OCI-LY7 (cell line): Measurements from ENCODE around the gene SPINT1. TPM values are rescaled to one million over a fixed set of nuclear protein-coding genes. Genes with fewer than 3 reads are reported as not detected.

Source experiments
- BruUV-seq: library from RNA; stranded (reverse); fragments of 400-500 nt; replicated peaks from 2 replicates; lab custom pipeline; 2021; lab: Mats Ljungman, UMichigan
- CTCF ChIA-PET: fragments of 300-600 bp; sonication (Branson Sonifier 250); formaldehyde crosslinking; loops from one replicate; lab custom pipeline; 2022; ENCODE audit warnings: antibody characterized with exemption; ENCODE audit not compliant: unreplicated experiment; lab: Charles Lee
- POLR2A ChIA-PET: fragments of 300-600 bp; sonication (Branson Sonifier 250); formaldehyde crosslinking; loops from one replicate; lab custom pipeline; 2022; ENCODE audit warnings: antibody characterized with exemption; lab: Charles Lee
- DNase-seq: peaks from one replicate; pipeline ENCODE4 v3.0.0-alpha.2; 2015; ENCODE audit warnings: low spot score
- H2AFZ ChIP-seq: fragments of 200-600 bp; sonication (generic), shearing (Covaris generic); 2 replicates; pipeline ENCODE4 v1.6.1; 2014; ENCODE audit warnings: mild to moderate bottlenecking, antibody characterized with exemption, low read length, moderate library complexity
- H3K27ac ChIP-seq: fragments of 200-600 bp; sonication (generic); 2 replicates; pipeline ENCODE4 v1.5.1; 2014; ENCODE audit warnings: mixed run types, low read depth, mild to moderate bottlenecking, moderate library complexity, low read length, inconsistent platforms; ENCODE audit not compliant: poor library complexity, severe bottlenecking
- H3K36me3 ChIP-seq: fragments of 200-600 bp; sonication (generic); 2 replicates; pipeline ENCODE4 v1.6.1; 2014; ENCODE audit warnings: mild to moderate bottlenecking, antibody characterized with exemption, low read length, moderate library complexity, mixed read lengths; ENCODE audit not compliant: insufficient read depth
- H3K4me1 ChIP-seq: fragments of 200-600 bp; sonication (generic); 2 replicates; pipeline ENCODE4 v1.5.1; 2014; ENCODE audit warnings: mild to moderate bottlenecking, low read length; ENCODE audit not compliant: insufficient read depth, poor library complexity, severe bottlenecking
- H3K4me2 ChIP-seq: fragments of 200-600 bp; sonication (generic); 2 replicates; pipeline ENCODE4 v1.6.1; 2014; ENCODE audit warnings: mild to moderate bottlenecking, low read length
- H3K4me3 ChIP-seq: fragments of 200-600 bp; sonication (generic); 2 replicates; pipeline ENCODE4 v1.5.1; 2014; ENCODE audit warnings: mild to moderate bottlenecking, low read depth, low read length; ENCODE audit not compliant: poor library complexity, severe bottlenecking
- H3K79me2 ChIP-seq: fragments of 200-600 bp; sonication (generic); 2 replicates; pipeline ENCODE4 v1.6.1; 2016; ENCODE audit warnings: low read depth, mild to moderate bottlenecking, low read length, moderate library complexity, mixed read lengths; ENCODE audit not compliant: insufficient read depth
- H3K9me2 ChIP-seq: fragments of 200-600 bp; sonication (generic); 2 replicates; pipeline ENCODE4 v1.6.1; 2016; ENCODE audit warnings: mild to moderate bottlenecking, low read length, mixed read lengths; ENCODE audit not compliant: insufficient read depth
- H3K9me3 ChIP-seq: fragments of 200-600 bp; sonication (generic); 2 replicates; pipeline ENCODE4 v1.6.1; 2014; ENCODE audit warnings: mild to moderate bottlenecking, mixed run types, low read length, mixed read lengths
- H4K20me1 ChIP-seq: fragments of 200-600 bp; sonication (generic); 2 replicates; pipeline ENCODE4 v1.6.1; 2014; ENCODE audit warnings: mild to moderate bottlenecking, antibody characterized with exemption, low read length, moderate library complexity, mixed read lengths; ENCODE audit not compliant: insufficient read depth
- EZH2phosphoT487 ChIP-seq: fragments of 200-600 bp; sonication (generic); IDR thresholded peaks from 2 replicates; pipeline ENCODE4 v1.6.1; 2018; ENCODE audit warnings: low read depth, borderline replicate concordance, mild to moderate bottlenecking, mixed run types, antibody characterized with exemption, low read length, moderate library complexity, mixed read lengths
- intact Hi-C: fragments of 100-400 bp; cut with micrococcal nuclease; formaldehyde crosslinking; loops from one replicate; pipeline ENCODE4 v1.10.0; 2022; ENCODE audit not compliant: unreplicated experiment
- total RNA-seq, 2 experiments: library from RNA; depleted of rRNA in 1 of 2; stranded (reverse); fragments of >200 nt in 1 of 2; shearing (Covaris generic) in 1 of 2; gene quantifications; 2 replicates each; pipeline ENCODE4 v1.2.3, GENCODE V29; 2014 to 2022
- TF ChIP-seq, protein P1 (sequence below): fragments of 200-600 bp; sonication (generic); conservative IDR thresholded peaks from 2 replicates; pipeline ENCODE4 v1.5.1; 2014; ENCODE audit warnings: mild to moderate bottlenecking, antibody characterized with exemption, low read length, moderate library complexity, mixed read lengths

Gene SPINT1
- total RNA-seq, 2 experiments from 2014 or later = 2.4 TPM; not detected in 1

GRCh38 chr15:40893019-40893670 lies 49.3 kb downstream of the SPINT1 start:
- CTCF ChIA-PET = interaction anchor here (0.5 to 4.2 kb wide), 3 partner anchors 35 to 1467 kb away, joined by 3 to 70 read pairs (median 63); no protein-coding TSS in a partner anchor
- H3K4me3 ChIP-seq = no peak overlapping the region
- intact Hi-C loops = loop anchor here (5.0 kb wide), 5 partner anchors 126 to 326 kb away; partner anchors contain the start of genes C15orf62, CCDC32, RAD51 and RPUSD2
- DNase-seq = no peak
- TF ChIP-seq, protein P1, sequence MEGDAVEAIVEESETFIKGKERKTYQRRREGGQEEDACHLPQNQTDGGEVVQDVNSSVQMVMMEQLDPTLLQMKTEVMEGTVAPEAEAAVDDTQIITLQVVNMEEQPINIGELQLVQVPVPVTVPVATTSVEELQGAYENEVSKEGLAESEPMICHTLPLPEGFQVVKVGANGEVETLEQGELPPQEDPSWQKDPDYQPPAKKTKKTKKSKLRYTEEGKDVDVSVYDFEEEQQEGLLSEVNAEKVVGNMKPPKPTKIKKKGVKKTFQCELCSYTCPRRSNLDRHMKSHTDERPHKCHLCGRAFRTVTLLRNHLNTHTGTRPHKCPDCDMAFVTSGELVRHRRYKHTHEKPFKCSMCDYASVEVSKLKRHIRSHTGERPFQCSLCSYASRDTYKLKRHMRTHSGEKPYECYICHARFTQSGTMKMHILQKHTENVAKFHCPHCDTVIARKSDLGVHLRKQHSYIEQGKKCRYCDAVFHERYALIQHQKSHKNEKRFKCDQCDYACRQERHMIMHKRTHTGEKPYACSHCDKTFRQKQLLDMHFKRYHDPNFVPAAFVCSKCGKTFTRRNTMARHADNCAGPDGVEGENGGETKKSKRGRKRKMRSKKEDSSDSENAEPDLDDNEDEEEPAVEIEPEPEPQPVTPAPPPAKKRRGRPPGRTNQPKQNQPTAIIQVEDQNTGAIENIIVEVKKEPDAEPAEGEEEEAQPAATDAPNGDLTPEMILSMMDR = no peak
- no peak for TF ChIP-seq EZH2phosphoT487
- H3K4me2 ChIP-seq = no peak overlapping the region
- H3K4me1 ChIP-seq = peaks cover 36% of the 10 kb centered on the region
- 0 out of 2 replicates have a peak, but pooled peaks cover 4% of the 10 kb centered on the region for H4K20me1 ChIP-seq
- no peaks in the 10 kb centered on the region for H3K9me2 ChIP-seq
- no peak overlapping the region for H2AFZ ChIP-seq
- H3K36me3 ChIP-seq = peaks cover 20% of the 10 kb centered on the region
- POLR2A ChIA-PET = interaction anchor here (2.9 kb wide), 1 partner anchor 35 kb away, joined by 28 read pairs; no protein-coding TSS in a partner anchor
- H3K27ac ChIP-seq = no peak overlapping the region
- H3K9me3 ChIP-seq = no peaks in the 10 kb centered on the region
- BruUV-seq = no TSS peak
- H3K79me2 ChIP-seq = peaks cover 18% of the 10 kb centered on the region; the same call in 1 of the 2 replicates

GRCh38 chr15:40893733-40894680 lies 50.2 kb downstream of the SPINT1 start, which contains the start of gene VPS18:
VPS18 (plus strand) TSS chr15:40894450; CDS start chr15:40894769, 319 bp downstream.
- ChIA-PET CTCF (interaction anchor here (0.5 to 4.2 kb wide), 13 partner anchors 9 to 1466 kb away, joined by 3 to 70 read pairs (median 5); no protein-coding TSS in a partner anchor), POLR2A (interaction anchor here (0.8 to 2.9 kb wide), 6 partner anchors 9 to 360 kb away, joined by 3 to 28 read pairs (median 7); partner anchors contain the start of genes CHAC1 and DNAJC17)
- peak; percentile 98 for DNase-seq
- no TSS peak for BruUV-seq
- H3K79me2 ChIP-seq = peaks cover 18% of the 10 kb centered on the region; the same call in 1 of the 2 replicates
- peak within 1 kb of the TSS; percentile 88 for H2AFZ ChIP-seq
- intact Hi-C loops = loop anchor here (1.0 to 5.0 kb wide), 6 partner anchors 37 to 327 kb away; partner anchors contain the start of genes C15orf62, CCDC32, RAD51 and RPUSD2
- H3K9me3 ChIP-seq = no peaks in the 10 kb centered on the region
- peak within 1 kb of the TSS; percentile 90 for H3K4me3 ChIP-seq
- H3K9me2 ChIP-seq = no peaks in the 10 kb centered on the region
- TF ChIP-seq, protein P1 = peak; percentile 76
- no peak for TF ChIP-seq EZH2phosphoT487
- H3K4me1 ChIP-seq = peaks cover 36% of the 10 kb centered on the region
- peak within 1 kb of the TSS; percentile 31 for H3K27ac ChIP-seq
- peak within 1 kb of the TSS; percentile 85 for H3K4me2 ChIP-seq
- H3K36me3 ChIP-seq = peaks cover 29% of the 10 kb centered on the region
- H4K20me1 ChIP-seq = 0 out of 2 replicates have a peak, but pooled peaks cover 4% of the 10 kb centered on the region
